Neural crest cell (in vitro differentiated cells): Measurements from ENCODE around the gene CLRN1. TPM values are rescaled to one million over a fixed set of nuclear protein-coding genes. Genes with fewer than 3 reads are reported as not detected.

ENCODE experiments used
- DNase-seq: peaks from one replicate; pipeline ENCODE4 v3.0.0; 2021; ENCODE audit warnings: low read depth, mixed read lengths, low spot score
- H3K27ac Mint-ChIP-seq: one replicate; pipeline ENCODE4 v1.8.0; 2021; ENCODE audit warnings: mild to moderate bottlenecking, mixed read lengths; ENCODE audit not compliant: unreplicated experiment
- H3K27me3 Mint-ChIP-seq: 2 replicates; pipeline ENCODE4 v1.8.0; 2021; ENCODE audit warnings: low read depth, mild to moderate bottlenecking, mixed read lengths
- H3K36me3 Mint-ChIP-seq: 2 replicates; pipeline ENCODE4 v1.8.0; 2021; ENCODE audit warnings: low read depth, mild to moderate bottlenecking, mixed read lengths
- H3K4me1 Mint-ChIP-seq: 2 replicates; pipeline ENCODE4 v1.8.0; 2021; ENCODE audit warnings: mixed read lengths
- H3K4me3 Mint-ChIP-seq: one replicate; pipeline ENCODE4 v1.8.0; 2021; ENCODE audit warnings: mild to moderate bottlenecking, mixed read lengths
- H3K9me3 Mint-ChIP-seq: 2 replicates; pipeline ENCODE4 v1.8.0; 2021; ENCODE audit warnings: mixed read lengths
- CTCF ChIP-seq: fragments of 200-600 bp; sonication (generic); conservative IDR thresholded peaks from 2 replicates; pipeline ENCODE4 v1.5.0; 2021; ENCODE audit warnings: antibody characterized with exemption, mild to moderate bottlenecking
- total RNA-seq: library from RNA; stranded (reverse); gene quantifications from 2 replicates; pipeline ENCODE4 v1.2.1, GENCODE V29; 2021

The CLRN1 gene
- total RNA-seq, 1 donor from 2014 or later, result not detected

- DNase-seq, result no peak
- Mint-ChIP-seq H3K4me3 (no peak overlapping the region), H3K9me3 (no peaks in the 10 kb centered on the region), H3K27ac (no peak overlapping the region), H3K27me3 (no peaks in the 10 kb centered on the region), H3K36me3 (no peaks in the 10 kb centered on the region), H3K4me1 (no peaks in the 10 kb centered on the region)
- TF ChIP-seq CTCF, result no peak
Observed at GRCh38 chr3:150876611-150877265, 95.8 kb downstream of the CLRN1 start.

Other genes starting within 250 kb of the CLRN1 start
- 18.2 and 18.5 TPM in 2 replicates for gene SIAH2, start 209.6 kb downstream of the CLRN1 start, total RNA-seq
- not detected in 2 replicates for gene MINDY4B, start 67.3 kb downstream of the CLRN1 start, total RNA-seq
- gene MED12L, start 112.9 kb upstream of the CLRN1 start, total RNA-seq, result 12.2 and 12.8 TPM in 2 replicates
- not detected in 2 replicates for gene GPR171, start 230.5 kb upstream of the CLRN1 start, total RNA-seq